Smooth muscle cell (in vitro differentiated cells): ENCODE results near the gene TIMM44. TPM values are rescaled to one million over a fixed set of nuclear protein-coding genes. Genes with fewer than 3 reads are reported as not detected.
"Not testable (repeated sequence)": the region's sequence is repeated elsewhere in the genome, so short reads cannot be mapped to it uniquely, and the experiment has no call there.

ENCODE experiments used
- DNase-seq: peaks from one replicate; lab custom pipeline; 2025; ENCODE audit not compliant: unreplicated experiment; lab: John Stamatoyannopoulos, UW
- H2AFZ ChIP-seq: fragments of 200-600 bp; sonication (generic); 2 replicates; pipeline ENCODE4 v1.6.0; 2016; ENCODE audit warnings: antibody characterized with exemption, low read depth, mild to moderate bottlenecking
- H3F3A ChIP-seq: fragments of 200-600 bp; sonication (generic); 2 replicates; pipeline ENCODE4 v1.6.0; 2017; ENCODE audit warnings: antibody characterized with exemption, low read depth
- H3K27ac ChIP-seq: fragments of 200-600 bp; sonication (generic); 2 replicates; pipeline ENCODE4 v1.5.1; 2016; ENCODE audit warnings: low read depth, mild to moderate bottlenecking
- H3K27me3 ChIP-seq: fragments of 200-600 bp; sonication (generic); 2 replicates; pipeline ENCODE4 v1.6.1; 2016; ENCODE audit warnings: low read depth, mild to moderate bottlenecking
- H3K36me3 ChIP-seq: fragments of 200-600 bp; sonication (generic); 2 replicates; pipeline ENCODE4 v1.5.1; 2016; ENCODE audit warnings: low read depth
- H3K4me1 ChIP-seq: fragments of 200-600 bp; sonication (generic); 2 replicates; pipeline ENCODE4 v1.5.1; 2016; ENCODE audit warnings: low read depth
- H3K4me2 ChIP-seq: fragments of 200-600 bp; sonication (generic); 2 replicates; pipeline ENCODE4 v1.6.0; 2016; ENCODE audit warnings: mild to moderate bottlenecking
- H3K4me3 ChIP-seq: fragments of 200-600 bp; sonication (generic); 2 replicates; pipeline ENCODE4 v1.5.1; 2016; ENCODE audit warnings: mild to moderate bottlenecking
- H3K79me2 ChIP-seq: fragments of 200-600 bp; sonication (generic); 2 replicates; pipeline ENCODE4 v1.6.0; 2016; ENCODE audit warnings: low read depth, mild to moderate bottlenecking
- H3K9ac ChIP-seq: fragments of 200-600 bp; sonication (generic); 2 replicates; pipeline ENCODE4 v1.6.0; 2016; ENCODE audit warnings: low read depth
- H3K9me3 ChIP-seq: fragments of 200-600 bp; sonication (generic); replicated peaks from 2 replicates; pipeline ENCODE4 v1.5.1; 2016; ENCODE audit warnings: low read depth
- H4K20me1 ChIP-seq: fragments of 200-600 bp; sonication (generic); 2 replicates; pipeline ENCODE4 v1.6.0; 2016; ENCODE audit warnings: low read depth
- WGBS: methylation state at CpG from one replicate; pipeline ENCODE4 v1.1.7; 2016; ENCODE audit warnings: low lambda C conversion rate; 5-methylcytosine and 5-hydroxymethylcytosine counted together
- polyA plus RNA-seq: library from polyadenylated mRNA; unstranded; fragments of >200 nt; fragmentation: Nextera tagmentation; extraction: Ambion mirVana; gene quantifications from 2 replicates; pipeline ENCODE4 v1.2.1, GENCODE V29; 2016
- total RNA-seq: library from RNA; depleted of rRNA; stranded (reverse); fragments of >200 nt; gene quantifications from 2 replicates; pipeline ENCODE4 v1.2.3, GENCODE V29; 2014
- TF ChIP-seq, protein P1 (sequence below): fragments of 200-600 bp; sonication (generic); IDR thresholded peaks from 2 replicates; pipeline ENCODE4 v1.5.1; 2017; ENCODE audit warnings: borderline replicate concordance, mild to moderate bottlenecking, antibody characterized with exemption; ENCODE audit not compliant: insufficient read depth, poor library complexity, severe bottlenecking

The TIMM44 gene
- total and polyA plus RNA-seq, 2 experiments from 2014 or later, result 21.8 to 25.1 TPM

DNA sequence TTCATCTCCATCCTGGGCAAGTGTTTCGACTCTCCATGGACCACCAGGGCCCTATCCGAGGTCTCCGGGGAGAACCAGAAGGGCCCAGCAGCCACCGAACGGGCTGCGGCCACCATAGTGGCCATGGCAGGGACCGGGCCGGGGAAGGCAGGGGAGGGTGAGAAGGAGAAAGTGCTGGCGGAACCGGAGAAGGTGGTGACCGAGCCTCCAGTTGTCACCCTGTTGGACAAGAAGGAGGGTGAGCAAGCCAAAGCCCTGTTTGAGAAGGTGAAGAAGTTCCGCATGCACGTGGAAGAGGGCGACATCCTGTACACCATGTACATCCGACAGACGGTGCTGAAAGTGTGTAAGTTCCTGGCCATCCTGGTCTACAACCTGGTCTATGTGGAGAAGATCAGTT lies 44.5 kb downstream of the TIMM44 start:
- no peak for DNase-seq
- Histone ChIP-seq H3K4me1 (peaks cover 4% of the 10 kb centered on the region), H3K4me2 (no peak overlapping the region), H3K9me3 (no peaks in the 10 kb centered on the region), H3K79me2 (peaks cover 6% of the 10 kb centered on the region), H3F3A (no peaks in the 10 kb centered on the region), H4K20me1 (no peaks in the 10 kb centered on the region), H3K4me3 (no peak overlapping the region), H2AFZ (no peak overlapping the region), H3K27me3 (no peaks in the 10 kb centered on the region), H3K9ac (no peak overlapping the region), H3K27ac (no peak overlapping the region), H3K36me3 (no peaks in the 10 kb centered on the region)
- TF ChIP-seq, protein P1, sequence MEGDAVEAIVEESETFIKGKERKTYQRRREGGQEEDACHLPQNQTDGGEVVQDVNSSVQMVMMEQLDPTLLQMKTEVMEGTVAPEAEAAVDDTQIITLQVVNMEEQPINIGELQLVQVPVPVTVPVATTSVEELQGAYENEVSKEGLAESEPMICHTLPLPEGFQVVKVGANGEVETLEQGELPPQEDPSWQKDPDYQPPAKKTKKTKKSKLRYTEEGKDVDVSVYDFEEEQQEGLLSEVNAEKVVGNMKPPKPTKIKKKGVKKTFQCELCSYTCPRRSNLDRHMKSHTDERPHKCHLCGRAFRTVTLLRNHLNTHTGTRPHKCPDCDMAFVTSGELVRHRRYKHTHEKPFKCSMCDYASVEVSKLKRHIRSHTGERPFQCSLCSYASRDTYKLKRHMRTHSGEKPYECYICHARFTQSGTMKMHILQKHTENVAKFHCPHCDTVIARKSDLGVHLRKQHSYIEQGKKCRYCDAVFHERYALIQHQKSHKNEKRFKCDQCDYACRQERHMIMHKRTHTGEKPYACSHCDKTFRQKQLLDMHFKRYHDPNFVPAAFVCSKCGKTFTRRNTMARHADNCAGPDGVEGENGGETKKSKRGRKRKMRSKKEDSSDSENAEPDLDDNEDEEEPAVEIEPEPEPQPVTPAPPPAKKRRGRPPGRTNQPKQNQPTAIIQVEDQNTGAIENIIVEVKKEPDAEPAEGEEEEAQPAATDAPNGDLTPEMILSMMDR, result no peak
- WGBS, result 96% methylated on average over 16 of the region's 16 CpGs

- H4K20me1 ChIP-seq, result no peaks in the 10 kb centered on the region
- H3K9ac ChIP-seq, result no peak overlapping the region
- H3K79me2 ChIP-seq, result peaks cover under 1% of the 10 kb centered on the region
- H2AFZ ChIP-seq, result no peak overlapping the region
- H3K27ac ChIP-seq, result no peak overlapping the region
- H3K27me3 ChIP-seq, result no peaks in the 10 kb centered on the region
- H3K4me1 ChIP-seq, result no peaks in the 10 kb centered on the region
- no peaks in the 10 kb centered on the region for H3K9me3 ChIP-seq
- no peaks in the 10 kb centered on the region for H3F3A ChIP-seq
- 93% methylated on average over 10 of the region's 11 CpGs for WGBS
- DNase-seq, result no peak
- no peaks in the 10 kb centered on the region for H3K36me3 ChIP-seq
- no peak overlapping the region for H3K4me3 ChIP-seq
- TF ChIP-seq, protein P1, result no peak
- H3K4me2 ChIP-seq, result no peak overlapping the region
Observed at GRCh38 chr19:7897292-7897691, 46.2 kb downstream of the TIMM44 start.

GRCh38 chr19:7895565-7895964 lies 47.9 kb downstream of the TIMM44 start:
- Histone ChIP-seq H3K4me1 (no peaks in the 10 kb centered on the region), H3K4me2 (no peak overlapping the region), H3K27ac (no peak overlapping the region), H3K36me3 (no peaks in the 10 kb centered on the region), H3K9me3 (no peaks in the 10 kb centered on the region), H3K79me2 (no peaks in the 10 kb centered on the region), H3F3A (no peaks in the 10 kb centered on the region), H3K4me3 (no peak overlapping the region), H4K20me1 (no peaks in the 10 kb centered on the region), H3K27me3 (no peaks in the 10 kb centered on the region), H2AFZ (no peak overlapping the region), H3K9ac (no peak overlapping the region)
- no peak for DNase-seq
- TF ChIP-seq, protein P1, result no peak
- 93% methylated on average over 13 of the region's 13 CpGs for WGBS

DNA sequence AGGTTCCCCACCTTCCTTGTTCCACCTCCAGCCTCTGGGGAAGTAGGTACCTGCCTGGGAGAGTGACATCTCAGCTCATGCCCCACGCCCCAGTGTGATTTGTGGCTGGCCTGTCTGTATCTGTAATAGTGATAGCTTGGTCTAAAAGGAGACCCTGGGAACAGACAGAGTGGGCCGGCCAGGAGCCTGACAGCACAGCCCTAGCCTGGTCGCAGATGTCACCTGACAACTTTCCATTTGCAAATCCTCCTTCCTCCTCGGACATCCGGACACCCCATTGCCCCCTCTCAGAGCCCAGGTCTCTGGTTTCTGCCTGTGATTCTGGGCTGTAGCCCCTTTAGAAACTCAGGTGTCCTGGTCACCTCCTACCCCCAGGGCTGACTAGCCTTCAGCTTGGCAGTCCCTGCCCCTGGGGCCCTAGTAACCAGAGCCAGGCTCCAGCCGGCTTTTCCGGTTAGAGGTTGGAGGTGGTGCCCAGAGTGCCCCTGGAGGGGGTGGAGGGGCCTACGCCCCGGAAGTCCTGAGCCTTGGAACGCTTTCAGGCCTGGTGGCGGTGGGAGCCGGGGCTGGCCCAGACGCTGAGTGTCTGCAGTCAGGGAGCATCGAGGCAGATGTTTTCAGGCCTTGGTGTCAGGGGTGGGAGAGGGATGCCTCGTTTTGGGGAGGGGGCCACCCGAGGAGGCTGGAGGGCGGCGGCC lies 48.7 kb downstream of the TIMM44 start:
- Histone ChIP-seq H3K4me3 (no peak overlapping the region), H3K4me2 (no peak overlapping the region), H3K9me3 (no peaks in the 10 kb centered on the region), H3K27ac (no peak overlapping the region), H3K9ac (no peak overlapping the region), H3K36me3 (no peaks in the 10 kb centered on the region), H4K20me1 (no peaks in the 10 kb centered on the region), H2AFZ (no peak overlapping the region), H3F3A (no peaks in the 10 kb centered on the region), H3K79me2 (no peaks in the 10 kb centered on the region), H3K27me3 (no peaks in the 10 kb centered on the region), H3K4me1 (no peaks in the 10 kb centered on the region)
- 81% methylated on average over 18 of the region's 18 CpGs for WGBS
- no peak for DNase-seq
- TF ChIP-seq, protein P1, result no peak

- not testable (repeated sequence) for H3F3A ChIP-seq, H3K27me3 ChIP-seq, H3K36me3 ChIP-seq, H2AFZ ChIP-seq, H3K4me3 ChIP-seq, H3K4me1 ChIP-seq, H4K20me1 ChIP-seq, DNase-seq, H3K79me2 ChIP-seq, H3K9me3 ChIP-seq
- H3K4me2 ChIP-seq, result peak overlapping the region; percentile 25
- peak overlapping the region; percentile 66 for H3K9ac ChIP-seq
- H3K27ac ChIP-seq, result peak overlapping the region; percentile 63
- WGBS, result 67% methylated on average over 18 of the region's 18 CpGs
Observed at GRCh38 chr19:7893362-7894101, 49.9 kb downstream of the TIMM44 start.
